OCI-LY7 (cell line): ENCODE data around the gene PRRT1B. TPM values are rescaled to one million over a fixed set of nuclear protein-coding genes. Genes with fewer than 3 reads are reported as not detected.

Source experiments
- BruUV-seq: library from RNA; stranded (reverse); fragments of 400-500 nt; replicated peaks from 2 replicates; lab custom pipeline; 2021; lab: Mats Ljungman, UMichigan
- CTCF ChIA-PET: fragments of 300-600 bp; sonication (Branson Sonifier 250); formaldehyde crosslinking; loops from one replicate; lab custom pipeline; 2022; ENCODE audit warnings: antibody characterized with exemption; ENCODE audit not compliant: unreplicated experiment; lab: Charles Lee
- POLR2A ChIA-PET: fragments of 300-600 bp; sonication (Branson Sonifier 250); formaldehyde crosslinking; loops from one replicate; lab custom pipeline; 2022; ENCODE audit warnings: antibody characterized with exemption; lab: Charles Lee
- DNase-seq: peaks from one replicate; pipeline ENCODE4 v3.0.0-alpha.2; 2015; ENCODE audit warnings: low spot score
- H2AFZ ChIP-seq: fragments of 200-600 bp; sonication (generic), shearing (Covaris generic); 2 replicates; pipeline ENCODE4 v1.6.1; 2014; ENCODE audit warnings: mild to moderate bottlenecking, antibody characterized with exemption, low read length, moderate library complexity
- H3K27ac ChIP-seq: fragments of 200-600 bp; sonication (generic); 2 replicates; pipeline ENCODE4 v1.5.1; 2014; ENCODE audit warnings: mixed run types, low read depth, mild to moderate bottlenecking, moderate library complexity, low read length, inconsistent platforms; ENCODE audit not compliant: poor library complexity, severe bottlenecking
- H3K36me3 ChIP-seq: fragments of 200-600 bp; sonication (generic); 2 replicates; pipeline ENCODE4 v1.6.1; 2014; ENCODE audit warnings: mild to moderate bottlenecking, antibody characterized with exemption, low read length, moderate library complexity, mixed read lengths; ENCODE audit not compliant: insufficient read depth
- H3K4me1 ChIP-seq: fragments of 200-600 bp; sonication (generic); 2 replicates; pipeline ENCODE4 v1.5.1; 2014; ENCODE audit warnings: mild to moderate bottlenecking, low read length; ENCODE audit not compliant: insufficient read depth, poor library complexity, severe bottlenecking
- H3K4me2 ChIP-seq: fragments of 200-600 bp; sonication (generic); 2 replicates; pipeline ENCODE4 v1.6.1; 2014; ENCODE audit warnings: mild to moderate bottlenecking, low read length
- H3K4me3 ChIP-seq: fragments of 200-600 bp; sonication (generic); 2 replicates; pipeline ENCODE4 v1.5.1; 2014; ENCODE audit warnings: mild to moderate bottlenecking, low read depth, low read length; ENCODE audit not compliant: poor library complexity, severe bottlenecking
- H3K79me2 ChIP-seq: fragments of 200-600 bp; sonication (generic); 2 replicates; pipeline ENCODE4 v1.6.1; 2016; ENCODE audit warnings: low read depth, mild to moderate bottlenecking, low read length, moderate library complexity, mixed read lengths; ENCODE audit not compliant: insufficient read depth
- H3K9me2 ChIP-seq: fragments of 200-600 bp; sonication (generic); 2 replicates; pipeline ENCODE4 v1.6.1; 2016; ENCODE audit warnings: mild to moderate bottlenecking, low read length, mixed read lengths; ENCODE audit not compliant: insufficient read depth
- H3K9me3 ChIP-seq: fragments of 200-600 bp; sonication (generic); 2 replicates; pipeline ENCODE4 v1.6.1; 2014; ENCODE audit warnings: mild to moderate bottlenecking, mixed run types, low read length, mixed read lengths
- H4K20me1 ChIP-seq: fragments of 200-600 bp; sonication (generic); 2 replicates; pipeline ENCODE4 v1.6.1; 2014; ENCODE audit warnings: mild to moderate bottlenecking, antibody characterized with exemption, low read length, moderate library complexity, mixed read lengths; ENCODE audit not compliant: insufficient read depth
- EZH2phosphoT487 ChIP-seq: fragments of 200-600 bp; sonication (generic); IDR thresholded peaks from 2 replicates; pipeline ENCODE4 v1.6.1; 2018; ENCODE audit warnings: low read depth, borderline replicate concordance, mild to moderate bottlenecking, mixed run types, antibody characterized with exemption, low read length, moderate library complexity, mixed read lengths
- intact Hi-C: fragments of 100-400 bp; cut with micrococcal nuclease; formaldehyde crosslinking; loops from one replicate; pipeline ENCODE4 v1.10.0; 2022; ENCODE audit not compliant: unreplicated experiment
- total RNA-seq, 2 experiments: library from RNA; depleted of rRNA in 1 of 2; stranded (reverse); fragments of >200 nt in 1 of 2; shearing (Covaris generic) in 1 of 2; gene quantifications; 2 replicates each; pipeline ENCODE4 v1.2.3, GENCODE V29; 2014 to 2022
- TF ChIP-seq, protein P1 (sequence below): fragments of 200-600 bp; sonication (generic); conservative IDR thresholded peaks from 2 replicates; pipeline ENCODE4 v1.5.1; 2014; ENCODE audit warnings: mild to moderate bottlenecking, antibody characterized with exemption, low read length, moderate library complexity, mixed read lengths

PRRT1B gene
- total RNA-seq, 2 experiments from 2014 or later, result not detected

DNA sequence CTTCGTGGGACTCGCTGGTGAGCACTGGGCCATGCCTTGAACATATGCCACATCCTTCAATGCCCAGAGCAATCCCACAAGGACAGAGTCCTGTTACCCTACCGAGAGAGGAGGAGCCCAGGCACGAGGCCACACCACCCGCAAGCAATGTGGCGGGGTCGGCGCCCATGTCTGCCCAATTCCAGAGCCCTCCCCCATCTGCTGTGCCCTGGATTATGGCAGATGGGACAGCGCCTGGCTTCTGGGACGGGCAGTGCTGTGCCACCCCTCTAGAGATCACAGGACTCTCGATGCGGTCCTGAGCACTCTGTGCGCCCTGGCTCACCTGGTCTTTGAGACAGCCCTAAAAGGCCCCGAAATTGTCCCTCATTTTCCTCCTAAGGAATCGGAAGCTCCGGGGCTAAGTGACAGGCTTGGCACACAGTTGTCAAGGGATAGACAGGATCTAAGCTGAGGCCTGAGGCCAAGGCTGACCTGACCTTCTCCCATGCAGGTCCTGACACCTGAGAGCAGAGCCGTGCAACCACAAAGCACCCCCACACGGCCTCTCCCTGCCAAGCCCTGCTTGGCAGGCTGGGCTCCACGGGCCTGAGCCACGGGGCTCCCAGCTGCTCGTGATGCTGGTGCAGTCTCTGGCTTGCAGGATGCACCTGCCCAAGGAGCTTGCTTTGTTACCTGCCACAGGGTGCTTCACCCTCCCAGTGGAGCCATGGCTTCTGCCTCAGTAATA, 48.8 kb downstream of the PRRT1B start:
- peaks cover 99% of the 10 kb centered on the region for H3K36me3 ChIP-seq
- intact Hi-C loops, result no loop called here
- no peaks in the 10 kb centered on the region for H3K4me1 ChIP-seq
- H3K4me2 ChIP-seq, result no peak overlapping the region
- H3K27ac ChIP-seq, result no peak overlapping the region
- H3K79me2 ChIP-seq, result no peaks in the 10 kb centered on the region
- H4K20me1 ChIP-seq, result no peaks in the 10 kb centered on the region
- CTCF ChIA-PET, result no interaction called here
- no TSS peak for BruUV-seq
- no peaks in the 10 kb centered on the region for H3K9me2 ChIP-seq
- POLR2A ChIA-PET, result no interaction called here
- no peak for DNase-seq
- H3K4me3 ChIP-seq, result no peak overlapping the region
- no peaks in the 10 kb centered on the region for H3K9me3 ChIP-seq
- TF ChIP-seq, protein P1, sequence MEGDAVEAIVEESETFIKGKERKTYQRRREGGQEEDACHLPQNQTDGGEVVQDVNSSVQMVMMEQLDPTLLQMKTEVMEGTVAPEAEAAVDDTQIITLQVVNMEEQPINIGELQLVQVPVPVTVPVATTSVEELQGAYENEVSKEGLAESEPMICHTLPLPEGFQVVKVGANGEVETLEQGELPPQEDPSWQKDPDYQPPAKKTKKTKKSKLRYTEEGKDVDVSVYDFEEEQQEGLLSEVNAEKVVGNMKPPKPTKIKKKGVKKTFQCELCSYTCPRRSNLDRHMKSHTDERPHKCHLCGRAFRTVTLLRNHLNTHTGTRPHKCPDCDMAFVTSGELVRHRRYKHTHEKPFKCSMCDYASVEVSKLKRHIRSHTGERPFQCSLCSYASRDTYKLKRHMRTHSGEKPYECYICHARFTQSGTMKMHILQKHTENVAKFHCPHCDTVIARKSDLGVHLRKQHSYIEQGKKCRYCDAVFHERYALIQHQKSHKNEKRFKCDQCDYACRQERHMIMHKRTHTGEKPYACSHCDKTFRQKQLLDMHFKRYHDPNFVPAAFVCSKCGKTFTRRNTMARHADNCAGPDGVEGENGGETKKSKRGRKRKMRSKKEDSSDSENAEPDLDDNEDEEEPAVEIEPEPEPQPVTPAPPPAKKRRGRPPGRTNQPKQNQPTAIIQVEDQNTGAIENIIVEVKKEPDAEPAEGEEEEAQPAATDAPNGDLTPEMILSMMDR, result no peak
- TF ChIP-seq EZH2phosphoT487, result no peak
- no peak overlapping the region for H2AFZ ChIP-seq

DNA sequence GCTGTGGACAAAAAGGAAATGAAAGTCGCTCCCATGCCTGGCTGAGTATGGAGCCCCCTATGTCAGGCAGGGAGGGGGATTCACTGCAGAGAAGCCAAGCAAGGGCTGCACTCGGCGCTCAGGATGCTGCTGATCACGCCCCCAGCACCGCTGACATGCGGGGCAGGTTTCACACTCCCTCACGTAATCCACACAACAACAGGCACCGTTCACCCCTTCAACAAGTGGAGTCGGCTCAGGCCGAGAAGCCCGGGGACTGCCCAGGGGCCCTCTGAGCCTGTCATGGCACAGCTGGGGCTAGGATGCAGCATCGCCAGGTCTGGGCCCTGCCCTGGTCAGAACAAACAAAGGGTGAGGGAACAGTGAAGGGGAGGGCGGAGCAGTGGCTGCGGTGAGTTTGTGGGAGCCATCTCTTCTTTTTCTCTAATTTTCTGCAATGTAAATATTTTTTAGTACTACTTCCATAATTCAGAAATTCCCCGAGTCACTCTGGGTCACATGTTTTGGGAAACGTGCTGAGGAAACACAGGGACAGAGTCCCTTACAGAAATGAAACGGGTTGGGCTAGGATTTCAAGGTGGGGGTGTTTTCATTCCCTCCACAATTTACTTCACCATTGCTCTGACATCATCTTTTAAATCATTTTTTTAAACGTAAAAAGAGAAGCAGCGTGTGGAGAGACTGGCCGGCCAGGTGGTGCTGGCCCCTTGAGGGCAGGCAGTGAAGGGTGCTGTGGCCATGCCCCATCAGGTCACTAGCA, 49.8 kb downstream of the PRRT1B start:
- CTCF ChIA-PET, result no interaction called here
- no peaks in the 10 kb centered on the region for H4K20me1 ChIP-seq
- intact Hi-C loops, result no loop called here
- BruUV-seq, result no TSS peak
- H3K9me2 ChIP-seq, result no peaks in the 10 kb centered on the region
- no peaks in the 10 kb centered on the region for H3K4me1 ChIP-seq
- no peak overlapping the region for H3K4me2 ChIP-seq
- TF ChIP-seq EZH2phosphoT487, result no peak
- TF ChIP-seq, protein P1, result no peak
- no peak overlapping the region for H3K27ac ChIP-seq
- POLR2A ChIA-PET, result no interaction called here
- no peaks in the 10 kb centered on the region for H3K79me2 ChIP-seq
- H3K9me3 ChIP-seq, result no peaks in the 10 kb centered on the region
- peaks cover 99% of the 10 kb centered on the region for H3K36me3 ChIP-seq
- no peak overlapping the region for H3K4me3 ChIP-seq
- DNase-seq, result no peak
- H2AFZ ChIP-seq, result no peak overlapping the region
